K562 (cell line): ENCODE results near the gene TRPC1. TPM values are rescaled to one million over a fixed set of nuclear protein-coding genes. Genes with fewer than 3 reads are reported as not detected.

Source experiments
- COPS2 ChIP-seq: fragments of 450-650 bp; conservative IDR thresholded peaks from 2 replicates; pipeline ENCODE4 v1.6.1; 2016; ENCODE audit warnings: mild to moderate bottlenecking, moderate library complexity
- CREB3L1 ChIP-seq: fragments of 450-650 bp; IDR thresholded peaks from 2 replicates; pipeline ENCODE4 v1.6.1; 2014; ENCODE audit warnings: low read depth, mild to moderate bottlenecking, moderate library complexity, borderline replicate concordance
- CREBBP ChIP-seq: IDR thresholded peaks from one replicate; pipeline ENCODE4 v1.6.1; 2012; ENCODE audit warnings: low read depth, mild to moderate bottlenecking, control low read depth, inconsistent platforms, low read length
- E2F3 ChIP-seq: fragments of 250-450 bp; sonication (Bioruptor Pico); IDR thresholded peaks from 2 replicates; pipeline ENCODE4 v1.4.0; 2020; ENCODE audit warnings: mild to moderate bottlenecking
- E2F6 ChIP-seq, 2 experiments: IDR thresholded peaks; 2 replicates each; pipeline ENCODE4 v1.6.1; 2011; ENCODE audit warnings: borderline replicate concordance in 1 of 2, control low read depth in 1 of 2, low read depth in 1 of 2, low read length in 1 of 2, mild to moderate bottlenecking in 1 of 2, mixed read lengths in 1 of 2, moderate library complexity in 1 of 2; ENCODE audit not compliant: insufficient read depth in 1 of 2, insufficient read length in 1 of 2, poor library complexity in 1 of 2, severe bottlenecking in 1 of 2; ENCODE audit errors: extremely low read depth in 1 of 2
- FOS ChIP-seq: IDR thresholded peaks from 3 replicates; pipeline ENCODE4 v1.6.1; 2011; ENCODE audit not compliant: insufficient read length; ENCODE audit errors: extremely low read depth
- FOXA3 ChIP-seq, 2 experiments: fragments of 450-650 bp in 1 of 2; sonication (generic) in 1 of 2; formaldehyde crosslinking; IDR thresholded peaks in 1 of 2; conservative IDR thresholded peaks in 1 of 2; 2 replicates each; pipeline versions ENCODE4 v1.4.0 to v1.8.0; 2020 to 2022; ENCODE audit warnings: mild to moderate bottlenecking in 2 of 2, missing genetic modification reagents in 1 of 2
- HNRNPK ChIP-seq: fragments of 200-400 bp; formaldehyde crosslinking; IDR thresholded peaks from one replicate; pipeline ENCODE4 v1.6.1; 2018; ENCODE audit warnings: mild to moderate bottlenecking, low read depth, low read length; ENCODE audit not compliant: poor library complexity, severe bottlenecking
- KLF10 ChIP-seq: fragments of 250-450 bp; sonication (Bioruptor Pico); IDR thresholded peaks from 2 replicates; pipeline ENCODE4 v1.6.1; 2021; ENCODE audit warnings: matching md5 sums
- MCM3 ChIP-seq: fragments of 450-650 bp; IDR thresholded peaks from 2 replicates; pipeline ENCODE4 v1.6.1; 2016
- NFE2L1 ChIP-seq: fragments of 450-650 bp; IDR thresholded peaks from 2 replicates; pipeline ENCODE4 v1.6.1; 2016; ENCODE audit warnings: missing genetic modification characterization, low read depth, mild to moderate bottlenecking, missing compliant biosample characterization, moderate library complexity, borderline replicate concordance
- NR2F6 ChIP-seq: fragments of 450-650 bp; formaldehyde crosslinking; IDR thresholded peaks from 2 replicates; pipeline ENCODE4 v1.4.0; 2020; ENCODE audit warnings: mild to moderate bottlenecking
- NUFIP1 ChIP-seq: fragments of 450-650 bp; IDR thresholded peaks from 2 replicates; pipeline ENCODE4 v1.6.1; 2018; ENCODE audit not compliant: partially characterized antibody
- POLR2H ChIP-seq: IDR thresholded peaks from 2 replicates; pipeline ENCODE4 v1.6.1; 2016; ENCODE audit warnings: missing genetic modification characterization, low read depth, mild to moderate bottlenecking, control low read depth, missing compliant biosample characterization, moderate library complexity
- RFX1 ChIP-seq: fragments of 450-650 bp; IDR thresholded peaks from 2 replicates; pipeline ENCODE4 v1.6.1; 2016; ENCODE audit warnings: mild to moderate bottlenecking, moderate library complexity
- SIN3A ChIP-seq, 2 experiments: fragments of 150-350 bp in 1 of 2; IDR thresholded peaks; 2 replicates each; pipeline ENCODE4 v1.6.1; 2011 to 2016; ENCODE audit warnings: borderline replicate concordance in 2 of 2, low read depth in 2 of 2, low read length in 2 of 2, mild to moderate bottlenecking in 2 of 2, moderate library complexity in 2 of 2; ENCODE audit not compliant: control insufficient read depth in 1 of 2
- SMAD2 ChIP-seq: fragments of 150-350 bp; IDR thresholded peaks from 2 replicates; pipeline ENCODE4 v1.6.1; 2014; ENCODE audit warnings: low read depth, mild to moderate bottlenecking, low read length
- TCF7 ChIP-seq: sonication (generic); IDR thresholded peaks from 2 replicates; pipeline ENCODE4 v1.6.1; 2016; ENCODE audit warnings: antibody characterized with exemption, borderline replicate concordance
- ZBTB7A ChIP-seq: IDR thresholded peaks from 2 replicates; pipeline ENCODE4 v1.6.1; 2011; ENCODE audit warnings: low read depth, mild to moderate bottlenecking, low read length, moderate library complexity, borderline replicate concordance; ENCODE audit not compliant: control insufficient read depth
- ZNF197 ChIP-seq: fragments of 200-800 bp; sonication (Bioruptor generic); IDR thresholded peaks from 2 replicates; pipeline ENCODE4 v1.6.1; 2016; ENCODE audit warnings: low read depth, missing genetic modification characterization, missing compliant biosample characterization
- ZNF77 ChIP-seq: fragments of 250-450 bp; sonication (Bioruptor Pico); IDR thresholded peaks from 2 replicates; pipeline ENCODE4 v1.5.0; 2020
- polyA plus RNA-seq, 8 experiments: library from polyadenylated mRNA; depleted of rRNA in 4 of 8; stranded (reverse) in 5 of 8; unstranded in 3 of 8; fragments of >200 nt; fragmentation: Nextera tagmentation in 2 of 8; fragmentation: Illumina TruSeq in 1 of 8; extraction: Ambion mirVana in 2 of 8; extraction: Trizol in 1 of 8; gene quantifications; 2 replicates each; pipeline versions ENCODE4 v1.2.1 to v1.2.3, GENCODE V29; 2011 to 2014; ENCODE audit warnings: inconsistent platforms in 1 of 8, missing spikeins in 1 of 8
- total RNA-seq, 7 experiments: library from RNA; depleted of rRNA in 6 of 7; stranded (reverse); fragments of >200 nt in 6 of 7; fragmentation: Illumina TruSeq in 2 of 7; extraction: Trizol in 2 of 7; gene quantifications; 2 replicates each; pipeline versions ENCODE4 v1.2.1 to v1.2.3, GENCODE V29; 2011 to 2021; ENCODE audit warnings: low replicate concordance in 1 of 7

TRPC1 gene
- total and polyA plus RNA-seq, 9 of the 15 experiments (the other 6 are each of a cell fraction or from before 2014, with no cell fraction given) = 1.4 to 6.5 (median 3.0) TPM

GRCh38 chr3:142723968-142724681, at the start of gene TRPC1 (continued):
- TF ChIP-seq RFX1 (no peak), E2F3 (no peak), ZNF77 (CRISPR knock-in tag) (no peak), SIN3A (IDR thresholded peaks at IDR 0.05; ENCODE audit: borderline replicate concordance in 2 of 2, control insufficient read depth in 1 of 2, low read depth in 2 of 2, low read length in 2 of 2) (peak; percentile 10 to 70; a peak in 1 of 4 replicates), FOXA3 (CRISPR knock-in tag; conservative IDR thresholded peaks at IDR 0.05 in 1 of 2, IDR thresholded peaks at IDR 0.05 in 1 of 2) (no peak), MCM3 (no peak), NUFIP1 (no peak), NFE2L1 (tag) (no peak), HNRNPK (no peak), SMAD2 (no peak), ZNF197 (CRISPR knock-in tag) (0 out of 2 replicates have a peak, but pooled peaks have one; percentile 46), KLF10 (CRISPR knock-in tag) (no peak), CREB3L1 (peak; percentile 32; the same call in 1 of the 2 replicates), CREBBP (no peak), E2F6 (IDR thresholded peaks at IDR 0.05; ENCODE audit: borderline replicate concordance in 1 of 2, extremely low read depth in 1 of 2, insufficient read depth in 1 of 2, insufficient read length in 1 of 2, low read depth in 1 of 2, low read length in 1 of 2, poor library complexity in 1 of 2, severe bottlenecking in 1 of 2) (peak in 1 of 2 experiments; percentile 63), COPS2 (no peak), NR2F6 (no peak), ZBTB7A (peak; percentile 74; the same call in 1 of the 2 replicates), FOS (no peak), POLR2H (tag) (peak; percentile 37; the same call in 1 of the 2 replicates), TCF7 (no peak)
